NCI-H69 (cell line): Measurements from ENCODE around the gene STAG1.
"Not testable (repeated sequence)": the region's sequence is repeated elsewhere in the genome, so short reads cannot be mapped to it uniquely, and the experiment has no call there.

Experiments
- DNase-seq: peaks from one replicate; lab custom pipeline; 2025; lab: John Stamatoyannopoulos, UW

STAG1 gene

DNA sequence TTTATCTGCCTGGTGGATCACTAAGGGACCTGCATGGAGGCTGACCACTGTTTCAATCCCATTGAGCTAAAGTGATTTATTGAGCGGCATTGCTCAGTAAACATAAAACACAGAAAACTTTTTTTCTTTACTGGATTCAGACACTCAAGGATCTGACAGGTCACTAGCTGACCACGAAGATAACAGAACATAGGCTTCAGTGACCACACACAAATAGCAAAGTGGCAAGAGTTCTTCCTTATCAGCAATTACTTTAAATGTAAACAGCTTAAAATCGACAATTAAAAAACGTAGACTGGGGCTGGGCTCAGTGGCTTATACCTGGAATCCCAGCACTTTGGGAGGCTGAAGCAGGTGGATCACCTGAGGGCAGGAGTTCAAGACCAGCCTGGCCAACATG lies 48.7 kb downstream of the STAG1 start:
- no peak for DNase-seq

GRCh38 chr3:136699271-136699828 lies 52.8 kb downstream of the STAG1 start:
- DNase-seq = no peak

DNA sequence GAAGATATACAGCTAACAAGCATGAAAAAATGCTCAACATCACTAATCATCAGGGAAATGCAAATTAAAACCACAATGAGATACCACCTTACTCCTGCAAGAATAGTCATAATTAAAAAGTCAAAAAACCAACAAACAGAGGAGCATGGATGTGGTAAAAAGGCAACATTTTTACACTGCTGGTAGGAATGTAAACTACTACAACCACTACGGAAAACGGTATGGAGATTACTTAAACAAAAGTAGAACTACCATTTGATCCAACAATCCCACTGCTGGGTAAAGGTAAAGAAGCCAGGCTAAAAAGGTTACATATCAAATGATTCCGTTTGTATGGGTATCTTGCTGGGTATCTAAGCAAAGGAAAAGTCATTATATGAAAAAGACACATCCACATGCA lies 53.8 kb downstream of the STAG1 start:
- no peak for DNase-seq

DNA sequence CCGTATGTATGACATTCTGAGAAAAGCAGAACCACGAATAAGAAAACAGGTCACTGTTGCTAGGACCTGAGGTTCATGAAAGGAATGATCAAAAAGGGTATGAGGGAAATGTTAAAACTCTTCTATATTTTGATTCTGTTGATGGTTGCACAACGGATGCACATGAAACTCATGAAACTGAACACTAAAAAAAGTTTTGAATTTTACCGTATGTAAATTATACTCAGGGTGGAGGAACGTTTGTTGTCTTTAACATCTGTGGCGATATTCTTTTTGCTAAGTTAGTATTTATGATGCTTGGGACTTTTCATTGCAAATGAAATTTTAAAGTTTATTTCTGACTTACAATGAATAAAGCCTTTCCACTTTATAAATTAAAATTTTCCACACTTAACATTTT lies 55.4 kb downstream of the STAG1 start:
- no peak for DNase-seq

DNA sequence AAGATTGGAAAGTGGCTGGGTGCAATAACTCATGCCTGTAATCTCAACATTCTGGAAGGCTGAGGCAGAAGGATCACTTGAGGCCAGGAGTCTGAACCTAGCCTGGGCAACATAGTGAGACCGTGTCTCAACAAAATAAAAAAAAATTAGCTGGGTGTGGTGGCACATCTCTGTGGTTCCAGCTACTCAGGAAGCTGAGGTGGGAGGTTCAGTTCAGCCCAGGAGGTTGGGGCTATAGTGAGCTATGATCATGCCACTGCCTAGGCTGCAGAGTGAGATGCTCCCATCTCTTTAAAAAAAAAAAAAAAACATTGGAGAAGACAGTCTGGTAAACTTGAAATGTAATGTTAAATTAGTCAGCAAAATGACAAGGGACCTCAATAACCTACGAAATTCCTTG lies 57.9 kb downstream of the STAG1 start:
- DNase-seq = no peak

GRCh38 chr3:136690599-136690998 lies 61.6 kb downstream of the STAG1 start:
- DNase-seq = no peak

- no peak for DNase-seq
Observed at GRCh38 chr3:136685882-136686281, 66.3 kb downstream of the STAG1 start.

GRCh38 chr3:136682740-136683312 lies 69.4 kb downstream of the STAG1 start:
- DNase-seq = no peak

GRCh38 chr3:136678981-136679380 lies 73.2 kb downstream of the STAG1 start:
- DNase-seq = no peak

GRCh38 chr3:136676009-136676408 lies 76.2 kb downstream of the STAG1 start:
- no peak for DNase-seq

- DNase-seq = no peak
Observed at GRCh38 chr3:136675150-136675858, 76.9 kb downstream of the STAG1 start.

DNA sequence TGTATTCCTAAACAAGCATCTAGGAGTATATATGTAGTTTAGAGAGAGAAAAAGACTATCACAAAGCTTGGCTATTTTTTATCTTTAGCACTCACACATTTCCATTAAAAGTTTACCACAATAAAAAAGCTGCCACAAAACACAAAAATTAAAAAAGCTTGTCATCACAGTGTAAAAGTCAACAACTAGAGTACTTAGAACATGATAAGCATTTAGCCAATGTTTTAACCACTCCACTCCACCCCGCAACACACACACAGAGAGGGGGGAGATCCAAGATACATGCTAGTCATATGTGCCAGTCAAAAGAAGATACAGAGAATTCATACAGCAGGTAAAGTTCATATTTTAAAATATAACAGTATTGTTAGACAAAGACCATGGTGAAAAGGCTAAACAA lies 79.7 kb downstream of the STAG1 start:
- no peak for DNase-seq

DNA sequence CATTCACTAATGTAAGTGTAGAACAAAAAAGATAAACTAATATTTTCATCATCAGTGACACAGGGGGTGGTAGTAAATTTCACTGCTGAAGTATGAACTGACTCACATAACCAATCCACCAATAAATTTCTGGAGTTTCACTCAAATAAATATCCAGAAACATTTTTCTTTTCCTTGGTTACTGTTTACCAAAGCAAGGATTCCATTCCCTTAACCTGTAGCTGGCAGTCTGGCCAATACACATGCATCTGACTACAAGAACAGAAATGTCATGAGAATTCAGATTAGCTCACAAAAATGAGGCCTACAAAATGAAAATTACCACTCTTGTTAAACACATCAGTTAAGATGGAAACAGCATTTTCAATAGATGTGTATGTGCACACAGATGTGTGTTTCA lies 80.3 kb downstream of the STAG1 start:
- DNase-seq = no peak

- DNase-seq = no peak
Observed at GRCh38 chr3:136670166-136670565, 82.0 kb downstream of the STAG1 start.

DNA sequence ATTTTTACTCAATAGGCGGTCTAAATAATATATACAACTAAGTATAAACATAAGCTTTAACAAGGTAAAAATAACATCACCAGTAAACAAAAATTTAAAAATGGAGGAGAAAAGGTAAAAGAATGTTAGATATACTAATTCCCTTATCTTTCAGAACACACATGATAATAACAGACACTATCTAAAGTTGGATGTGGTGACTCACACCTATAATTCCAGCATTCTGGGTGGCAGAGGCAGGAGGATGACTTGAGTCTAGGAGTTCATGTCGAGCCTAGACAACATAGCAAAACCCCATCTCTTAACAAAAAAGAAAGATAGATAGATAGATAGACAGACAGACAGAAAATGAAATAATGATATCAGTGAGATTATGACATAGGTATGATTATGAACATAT lies 85.1 kb downstream of the STAG1 start:
- no peak for DNase-seq

GRCh38 chr3:136666301-136666700 lies 85.9 kb downstream of the STAG1 start:
- DNase-seq = not testable (repeated sequence)

- DNase-seq = no peak
Observed at GRCh38 chr3:136664771-136665170, 87.4 kb downstream of the STAG1 start.

DNA sequence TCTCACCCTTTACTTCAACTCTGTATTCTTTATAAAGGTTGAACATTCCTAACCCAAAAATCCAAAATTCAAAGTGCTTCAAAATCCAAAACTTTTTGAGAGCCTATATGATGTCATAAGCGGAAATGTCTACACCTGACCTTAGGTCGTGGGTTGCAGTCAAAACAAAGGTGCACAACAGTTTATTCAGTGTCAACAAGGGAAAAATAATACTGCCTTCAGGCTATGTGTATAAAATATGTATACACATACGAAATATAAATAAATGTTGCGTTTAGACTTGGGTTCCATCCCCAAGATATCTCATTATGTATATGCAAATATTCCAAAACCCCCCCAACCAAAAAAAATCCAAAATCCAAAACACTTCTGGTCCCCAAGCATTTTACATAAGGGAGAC lies 90.9 kb downstream of the STAG1 start:
- DNase-seq = no peak

DNA sequence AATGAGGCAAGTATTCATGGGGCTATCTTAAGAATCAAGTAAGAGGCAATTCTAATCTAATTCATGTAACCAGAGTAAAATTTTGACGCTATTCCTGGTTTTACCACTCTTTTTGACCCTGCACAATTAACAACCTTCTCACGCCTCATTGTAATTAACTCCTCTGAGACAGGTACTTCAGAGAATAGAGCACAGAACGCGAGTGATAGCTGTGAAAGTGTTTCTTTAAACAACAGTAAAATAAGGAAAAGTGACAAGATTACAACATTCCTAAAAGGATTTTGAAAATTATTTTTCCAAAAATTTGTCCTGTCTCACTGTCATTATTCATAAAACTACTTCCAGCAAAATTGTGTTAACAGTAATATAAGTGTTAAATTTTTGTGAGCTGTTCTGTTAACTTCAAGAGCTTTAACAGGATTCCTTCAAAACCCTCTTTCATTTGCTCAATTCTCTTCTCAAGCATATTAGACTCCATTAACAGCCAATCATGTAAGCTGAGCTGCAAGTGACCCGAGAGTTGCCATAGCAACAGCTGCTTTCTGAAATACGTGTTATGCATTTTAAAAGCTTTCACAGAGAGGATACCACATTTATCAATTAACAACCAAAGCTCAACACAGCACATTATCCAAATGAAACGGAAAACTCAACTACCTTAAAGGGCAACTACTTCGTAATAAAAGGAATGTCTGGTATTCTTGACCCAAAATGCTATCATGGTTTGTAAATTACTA lies 93.1 kb downstream of the STAG1 start:
- peak; percentile 33 for DNase-seq

DNA sequence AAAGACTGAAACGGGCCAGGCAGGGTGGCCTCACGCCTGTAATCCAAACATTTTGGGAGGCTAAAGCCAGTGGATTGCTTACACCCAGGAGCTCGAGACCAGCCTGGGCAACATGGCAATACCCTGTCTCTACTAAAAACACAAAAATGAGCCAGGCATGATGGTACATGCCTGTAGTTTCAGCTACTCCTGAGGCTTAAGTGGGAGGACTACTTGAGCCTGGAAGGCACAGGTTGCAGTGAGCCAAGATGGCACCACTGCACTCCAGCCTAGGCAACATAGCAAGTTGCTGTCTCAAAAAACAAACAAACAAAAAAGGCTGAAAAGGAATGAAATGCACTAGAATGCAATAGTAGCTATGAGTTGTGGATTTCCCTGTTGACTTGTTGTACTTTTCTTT lies 94.7 kb downstream of the STAG1 start:
- no peak for DNase-seq

GRCh38 chr3:136653628-136654027 lies 98.5 kb downstream of the STAG1 start:
- DNase-seq = no peak

- DNase-seq = peak; percentile 14
Observed at GRCh38 chr3:136651581-136651980, 100.6 kb downstream of the STAG1 start.

DNA sequence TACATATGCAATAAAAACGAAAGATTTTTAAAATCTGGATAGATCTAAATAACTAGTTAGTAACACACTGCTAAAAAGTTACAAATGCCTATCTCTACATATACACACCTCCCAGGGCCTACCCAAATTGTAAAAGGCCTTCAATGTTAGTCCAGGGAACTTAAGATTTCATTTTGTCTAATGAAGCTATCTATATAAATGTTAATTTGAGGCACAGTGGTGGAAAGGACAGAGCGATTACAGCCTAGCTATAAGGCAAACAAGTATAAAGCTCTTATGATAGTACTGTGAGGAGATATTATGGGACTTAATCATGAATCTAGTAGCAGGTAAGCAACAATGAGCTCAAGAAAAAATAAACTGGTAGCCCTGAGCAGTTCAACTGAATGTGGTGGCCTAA lies 101.7 kb downstream of the STAG1 start:
- DNase-seq = no peak
